Measurements from ENCODE around the gene C15orf62. TPM values are rescaled to one million over a fixed set of nuclear protein-coding genes. Genes with fewer than 3 reads are reported as not detected.

C15orf62 gene
- total RNA-seq, 1 donor = 0.18 TPM

- DNase-seq (ENCODE audit: low read depth) = no peak
- TF ChIP-seq, protein P1, sequence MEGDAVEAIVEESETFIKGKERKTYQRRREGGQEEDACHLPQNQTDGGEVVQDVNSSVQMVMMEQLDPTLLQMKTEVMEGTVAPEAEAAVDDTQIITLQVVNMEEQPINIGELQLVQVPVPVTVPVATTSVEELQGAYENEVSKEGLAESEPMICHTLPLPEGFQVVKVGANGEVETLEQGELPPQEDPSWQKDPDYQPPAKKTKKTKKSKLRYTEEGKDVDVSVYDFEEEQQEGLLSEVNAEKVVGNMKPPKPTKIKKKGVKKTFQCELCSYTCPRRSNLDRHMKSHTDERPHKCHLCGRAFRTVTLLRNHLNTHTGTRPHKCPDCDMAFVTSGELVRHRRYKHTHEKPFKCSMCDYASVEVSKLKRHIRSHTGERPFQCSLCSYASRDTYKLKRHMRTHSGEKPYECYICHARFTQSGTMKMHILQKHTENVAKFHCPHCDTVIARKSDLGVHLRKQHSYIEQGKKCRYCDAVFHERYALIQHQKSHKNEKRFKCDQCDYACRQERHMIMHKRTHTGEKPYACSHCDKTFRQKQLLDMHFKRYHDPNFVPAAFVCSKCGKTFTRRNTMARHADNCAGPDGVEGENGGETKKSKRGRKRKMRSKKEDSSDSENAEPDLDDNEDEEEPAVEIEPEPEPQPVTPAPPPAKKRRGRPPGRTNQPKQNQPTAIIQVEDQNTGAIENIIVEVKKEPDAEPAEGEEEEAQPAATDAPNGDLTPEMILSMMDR (IDR thresholded peaks at IDR 0.05; ENCODE audit: insufficient read depth, low read length) = no peak
- H3K4me3 ChIP-seq (ENCODE audit: low read depth, low read length) = no peak overlapping the region
Measured at GRCh38 chr15:40775007-40775406, 5.2 kb downstream of the C15orf62 start.

DNA sequence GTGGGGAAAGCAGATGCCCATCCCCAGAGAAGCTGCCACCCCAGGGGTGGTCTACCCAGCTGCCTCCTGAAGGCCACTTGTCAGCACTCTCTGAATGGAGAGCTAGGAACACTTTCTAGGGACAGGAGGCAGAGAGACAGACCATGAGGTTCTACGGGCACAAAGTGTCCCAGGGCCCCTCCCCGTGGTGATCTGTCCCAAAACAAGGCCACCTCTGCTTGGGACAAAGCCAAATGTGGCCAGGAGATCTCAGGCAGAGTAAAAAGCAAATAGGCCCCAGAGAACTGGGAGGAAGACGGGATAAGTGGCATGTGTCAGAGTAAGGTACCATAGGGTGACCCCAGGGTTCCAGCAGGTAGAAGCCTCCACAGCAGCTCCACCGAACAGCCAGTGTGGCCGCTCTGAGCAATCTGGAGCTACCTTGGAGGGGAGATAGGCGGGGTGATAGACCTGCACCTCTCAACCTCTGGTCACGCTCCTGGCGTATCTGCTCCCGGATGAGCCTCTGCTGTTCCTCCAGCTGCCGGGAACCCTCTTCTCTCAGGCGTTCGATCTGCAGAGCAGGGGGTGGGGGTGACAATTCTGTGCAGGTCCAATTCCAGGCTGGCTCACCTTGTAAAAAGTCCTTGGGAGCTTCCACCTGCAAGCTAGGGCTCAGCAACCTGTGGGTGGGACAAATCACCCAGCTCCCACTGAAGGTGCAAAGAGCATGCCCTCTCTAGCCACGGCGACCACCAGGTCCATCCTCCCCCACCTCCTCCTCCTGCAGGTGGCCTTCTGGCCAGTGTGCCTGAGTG is 6.2 kb downstream of the C15orf62 start:
- no peak overlapping the region for H3K4me3 ChIP-seq (ENCODE audit: low read depth, low read length)
- TF ChIP-seq, protein P1 (IDR thresholded peaks at IDR 0.05; ENCODE audit: insufficient read depth, low read length) = no peak
- DNase-seq (ENCODE audit: low read depth) = no peak

- peak; percentile 72 for DNase-seq (ENCODE audit: low read depth)
- no peak overlapping the region for H3K4me3 ChIP-seq (ENCODE audit: low read depth, low read length)
- TF ChIP-seq, protein P1 (IDR thresholded peaks at IDR 0.05; ENCODE audit: insufficient read depth, low read length) = no peak
Measured at GRCh38 chr15:40776537-40777141, 6.9 kb downstream of the C15orf62 start.

- H3K4me3 ChIP-seq (ENCODE audit: low read depth, low read length) = no peak overlapping the region
- no peak for DNase-seq (ENCODE audit: low read depth)
- TF ChIP-seq, protein P1 (IDR thresholded peaks at IDR 0.05; ENCODE audit: insufficient read depth, low read length) = peak; percentile 45
Measured at GRCh38 chr15:40782609-40783227, 12.9 kb downstream of the C15orf62 start.

DNA sequence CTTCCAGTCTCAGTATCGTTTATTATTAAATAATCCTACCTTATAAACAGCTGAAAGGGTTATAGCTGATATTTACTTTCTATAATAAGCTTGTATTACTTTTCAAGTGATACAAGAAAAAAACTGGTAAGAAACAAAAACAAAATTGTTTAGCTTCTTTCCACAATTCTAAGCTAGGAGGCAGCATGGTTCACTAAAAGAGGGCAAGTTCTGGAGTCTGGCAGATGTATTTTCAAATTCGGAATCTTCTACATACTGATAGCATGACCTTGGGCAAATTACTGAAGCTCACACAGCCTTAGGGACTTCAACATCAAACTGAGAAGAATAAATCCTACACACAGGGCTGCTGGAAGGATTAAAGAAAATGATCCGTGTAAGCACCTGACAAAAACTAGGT is 15.4 kb downstream of the C15orf62 start:
- H3K4me3 ChIP-seq (ENCODE audit: low read depth, low read length) = no peak overlapping the region
- TF ChIP-seq, protein P1 (IDR thresholded peaks at IDR 0.05; ENCODE audit: insufficient read depth, low read length) = no peak
- no peak for DNase-seq (ENCODE audit: low read depth)

GRCh38 chr15:40785814-40786213 is 16.0 kb downstream of the C15orf62 start:
- no peak for DNase-seq (ENCODE audit: low read depth)
- no peak overlapping the region for H3K4me3 ChIP-seq (ENCODE audit: low read depth, low read length)
- TF ChIP-seq, protein P1 (IDR thresholded peaks at IDR 0.05; ENCODE audit: insufficient read depth, low read length) = no peak

Measured in fibroblast of the aortic adventitia (primary cell).